ENCODE results near the gene CCT3.

GRCh38 chr1:156282479-156283222, 55.4 kb downstream of the CCT3 start, which contains the start of gene SMG5:
- no peak for TF ChIP-seq CTCF (IDR thresholded peaks at IDR 0.05)
- peak; percentile 96 to 97 for TF ChIP-seq POLR2AphosphoS5 (IDR thresholded peaks at IDR 0.05; ENCODE audit: insufficient read depth in 1 of 2, low read depth in 1 of 2)
- peak in 1 of 2 donors; percentile 31 for TF ChIP-seq POLR2A (IDR thresholded peaks at IDR 0.05)

All from vagina (tissue), 2 donors.